WTC11 (cell line): ENCODE measurements around the gene SH3TC1. TPM values are rescaled to one million over a fixed set of nuclear protein-coding genes. Genes with fewer than 3 reads are reported as not detected.

ENCODE experiments used
- ATAC-seq: fragments of 200-7000 bp; cut with Tn5 transposase; 2 replicates; pipeline ENCODE4 v1.10.0; 2021; ENCODE audit warnings: mild to moderate bottlenecking, moderate library complexity
- CTCF ChIA-PET: fragments of 300-600 bp; sonication (Branson Sonifier 250); formaldehyde crosslinking; loops from one replicate; lab custom pipeline; 2021; ENCODE audit warnings: antibody characterized with exemption; lab: Charles Lee
- POLR2A ChIA-PET: fragments of 350-600 bp; sonication (Branson Sonifier 250); formaldehyde crosslinking; loops from one replicate; lab custom pipeline; 2021; ENCODE audit warnings: antibody characterized with exemption; lab: Charles Lee
- DNase-seq: peaks from one replicate; pipeline ENCODE4 v3.0.0; 2021; ENCODE audit warnings: low spot score
- H3K27ac Mint-ChIP-seq: 2 replicates; pipeline ENCODE4 v1.8.0; 2021; ENCODE audit warnings: mixed read lengths
- H3K27me3 Mint-ChIP-seq: 2 replicates; pipeline ENCODE4 v1.8.0; 2021; ENCODE audit warnings: low read depth, mild to moderate bottlenecking, moderate library complexity, mixed read lengths
- H3K36me3 Mint-ChIP-seq: 2 replicates; pipeline ENCODE4 v1.8.0; 2021; ENCODE audit warnings: mixed read lengths
- H3K4me1 Mint-ChIP-seq: 2 replicates; pipeline ENCODE4 v1.8.0; 2022; ENCODE audit warnings: mixed read lengths
- H3K4me3 Mint-ChIP-seq: 2 replicates; pipeline ENCODE4 v1.8.0; 2021; ENCODE audit warnings: mild to moderate bottlenecking, moderate library complexity, mixed read lengths
- H3K9me3 Mint-ChIP-seq: 2 replicates; pipeline ENCODE4 v1.8.0; 2021; ENCODE audit warnings: mixed read lengths
- AR ChIP-seq: fragments of 250-450 bp; sonication (Bioruptor Pico); IDR thresholded peaks from 2 replicates; pipeline ENCODE4 v1.9.0; 2021; ENCODE audit warnings: mild to moderate bottlenecking
- CREB1 ChIP-seq: sonication (generic); formaldehyde crosslinking; IDR thresholded peaks from 2 replicates; pipeline ENCODE4 v1.8.0; 2023; ENCODE audit warnings: mild to moderate bottlenecking, missing genetic modification reagents
- ESRRA ChIP-seq: sonication (generic); formaldehyde crosslinking; IDR thresholded peaks from 2 replicates; pipeline ENCODE4 v1.8.1; 2022; ENCODE audit warnings: mild to moderate bottlenecking, missing genetic modification reagents, borderline replicate concordance
- GRHL2 ChIP-seq: fragments of 250-450 bp; sonication (Bioruptor Pico); IDR thresholded peaks from 2 replicates; pipeline ENCODE4 v1.8.0; 2022; ENCODE audit warnings: mild to moderate bottlenecking, moderate library complexity; ENCODE audit not compliant: insufficient replicate concordance, severe bottlenecking
- JAZF1 ChIP-seq: fragments of 250-450 bp; sonication (Bioruptor Pico); IDR thresholded peaks from 2 replicates; pipeline ENCODE4 v1.9.0; 2021; ENCODE audit warnings: moderate library complexity, mild to moderate bottlenecking, inconsistent platforms
- JUN ChIP-seq: sonication (generic); formaldehyde crosslinking; IDR thresholded peaks from 2 replicates; pipeline ENCODE4 v1.8.0; 2023; ENCODE audit warnings: mild to moderate bottlenecking, missing genetic modification reagents
- RELA ChIP-seq: sonication (generic); formaldehyde crosslinking; IDR thresholded peaks from 2 replicates; pipeline ENCODE4 v1.8.1; 2022; ENCODE audit warnings: missing genetic modification reagents, mild to moderate bottlenecking, borderline replicate concordance
- TEAD4 ChIP-seq: sonication (generic); formaldehyde crosslinking; IDR thresholded peaks from 2 replicates; pipeline ENCODE4 v1.8.0; 2022; ENCODE audit warnings: mild to moderate bottlenecking, missing genetic modification reagents
- ZNF219 ChIP-seq: sonication (generic); formaldehyde crosslinking; IDR thresholded peaks from 2 replicates; pipeline ENCODE4 v1.8.0; 2023; ENCODE audit warnings: missing genetic modification reagents, mild to moderate bottlenecking, borderline replicate concordance
- total RNA-seq: library from RNA; stranded (reverse); gene quantifications from 3 replicates; pipeline ENCODE4 v1.2.3, GENCODE V29; 2021
- TF ChIP-seq, protein P1 (sequence below): fragments of 250-450 bp; sonication (Bioruptor Pico); IDR thresholded peaks from 2 replicates; pipeline ENCODE4 v1.9.0; 2021; ENCODE audit warnings: mild to moderate bottlenecking, borderline replicate concordance
- TF ChIP-seq, protein P2 (sequence below): sonication (generic); formaldehyde crosslinking; IDR thresholded peaks from 2 replicates; pipeline ENCODE4 v1.8.0; 2022; ENCODE audit warnings: mild to moderate bottlenecking, missing genetic modification reagents
- TF ChIP-seq, protein P3 (sequence below): fragments of 250-450 bp; sonication (Bioruptor Pico); IDR thresholded peaks from 2 replicates; pipeline ENCODE4 v1.8.0; 2021; ENCODE audit warnings: mild to moderate bottlenecking
- TF ChIP-seq, protein P4 (sequence below): sonication (generic); formaldehyde crosslinking; IDR thresholded peaks from 2 replicates; pipeline ENCODE4 v1.8.0; 2022; ENCODE audit warnings: mild to moderate bottlenecking, missing genetic modification reagents
- TF ChIP-seq, protein P5 (sequence below): sonication (generic); formaldehyde crosslinking; IDR thresholded peaks from 2 replicates; pipeline ENCODE4 v1.8.0; 2023; ENCODE audit warnings: missing genetic modification reagents
- TF ChIP-seq, protein P6 (sequence below): fragments of 200-600 bp; IDR thresholded peaks from 2 replicates; pipeline ENCODE4 v1.8.0; 2022; ENCODE audit warnings: antibody characterized with exemption

Gene SH3TC1
- total RNA-seq, 1 experiment from 2014 or later = 0.42 TPM

- ATAC-seq (no peak), DNase-seq (no peak)
- TF ChIP-seq AR (no peak), JUN (no peak), JAZF1 (CRISPR knock-in tag) (no peak), RELA (CRISPR knock-in tag) (no peak), ZNF219 (no peak), TEAD4 (CRISPR knock-in tag) (no peak), GRHL2 (CRISPR knock-in tag) (no peak), CREB1 (CRISPR knock-in tag) (no peak), ESRRA (CRISPR knock-in tag) (no peak)
- TF ChIP-seq, protein P1, sequence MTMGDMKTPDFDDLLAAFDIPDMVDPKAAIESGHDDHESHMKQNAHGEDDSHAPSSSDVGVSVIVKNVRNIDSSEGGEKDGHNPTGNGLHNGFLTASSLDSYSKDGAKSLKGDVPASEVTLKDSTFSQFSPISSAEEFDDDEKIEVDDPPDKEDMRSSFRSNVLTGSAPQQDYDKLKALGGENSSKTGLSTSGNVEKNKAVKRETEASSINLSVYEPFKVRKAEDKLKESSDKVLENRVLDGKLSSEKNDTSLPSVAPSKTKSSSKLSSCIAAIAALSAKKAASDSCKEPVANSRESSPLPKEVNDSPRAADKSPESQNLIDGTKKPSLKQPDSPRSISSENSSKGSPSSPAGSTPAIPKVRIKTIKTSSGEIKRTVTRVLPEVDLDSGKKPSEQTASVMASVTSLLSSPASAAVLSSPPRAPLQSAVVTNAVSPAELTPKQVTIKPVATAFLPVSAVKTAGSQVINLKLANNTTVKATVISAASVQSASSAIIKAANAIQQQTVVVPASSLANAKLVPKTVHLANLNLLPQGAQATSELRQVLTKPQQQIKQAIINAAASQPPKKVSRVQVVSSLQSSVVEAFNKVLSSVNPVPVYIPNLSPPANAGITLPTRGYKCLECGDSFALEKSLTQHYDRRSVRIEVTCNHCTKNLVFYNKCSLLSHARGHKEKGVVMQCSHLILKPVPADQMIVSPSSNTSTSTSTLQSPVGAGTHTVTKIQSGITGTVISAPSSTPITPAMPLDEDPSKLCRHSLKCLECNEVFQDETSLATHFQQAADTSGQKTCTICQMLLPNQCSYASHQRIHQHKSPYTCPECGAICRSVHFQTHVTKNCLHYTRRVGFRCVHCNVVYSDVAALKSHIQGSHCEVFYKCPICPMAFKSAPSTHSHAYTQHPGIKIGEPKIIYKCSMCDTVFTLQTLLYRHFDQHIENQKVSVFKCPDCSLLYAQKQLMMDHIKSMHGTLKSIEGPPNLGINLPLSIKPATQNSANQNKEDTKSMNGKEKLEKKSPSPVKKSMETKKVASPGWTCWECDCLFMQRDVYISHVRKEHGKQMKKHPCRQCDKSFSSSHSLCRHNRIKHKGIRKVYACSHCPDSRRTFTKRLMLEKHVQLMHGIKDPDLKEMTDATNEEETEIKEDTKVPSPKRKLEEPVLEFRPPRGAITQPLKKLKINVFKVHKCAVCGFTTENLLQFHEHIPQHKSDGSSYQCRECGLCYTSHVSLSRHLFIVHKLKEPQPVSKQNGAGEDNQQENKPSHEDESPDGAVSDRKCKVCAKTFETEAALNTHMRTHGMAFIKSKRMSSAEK (CRISPR knock-in tag) = no peak
- TF ChIP-seq, protein P2, sequence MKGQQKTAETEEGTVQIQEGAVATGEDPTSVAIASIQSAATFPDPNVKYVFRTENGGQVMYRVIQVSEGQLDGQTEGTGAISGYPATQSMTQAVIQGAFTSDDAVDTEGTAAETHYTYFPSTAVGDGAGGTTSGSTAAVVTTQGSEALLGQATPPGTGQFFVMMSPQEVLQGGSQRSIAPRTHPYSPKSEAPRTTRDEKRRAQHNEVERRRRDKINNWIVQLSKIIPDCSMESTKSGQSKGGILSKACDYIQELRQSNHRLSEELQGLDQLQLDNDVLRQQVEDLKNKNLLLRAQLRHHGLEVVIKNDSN (CRISPR knock-in tag) = no peak
- TF ChIP-seq, protein P3, sequence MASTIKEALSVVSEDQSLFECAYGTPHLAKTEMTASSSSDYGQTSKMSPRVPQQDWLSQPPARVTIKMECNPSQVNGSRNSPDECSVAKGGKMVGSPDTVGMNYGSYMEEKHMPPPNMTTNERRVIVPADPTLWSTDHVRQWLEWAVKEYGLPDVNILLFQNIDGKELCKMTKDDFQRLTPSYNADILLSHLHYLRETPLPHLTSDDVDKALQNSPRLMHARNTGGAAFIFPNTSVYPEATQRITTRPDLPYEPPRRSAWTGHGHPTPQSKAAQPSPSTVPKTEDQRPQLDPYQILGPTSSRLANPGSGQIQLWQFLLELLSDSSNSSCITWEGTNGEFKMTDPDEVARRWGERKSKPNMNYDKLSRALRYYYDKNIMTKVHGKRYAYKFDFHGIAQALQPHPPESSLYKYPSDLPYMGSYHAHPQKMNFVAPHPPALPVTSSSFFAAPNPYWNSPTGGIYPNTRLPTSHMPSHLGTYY = no peak
- TF ChIP-seq, protein P4, sequence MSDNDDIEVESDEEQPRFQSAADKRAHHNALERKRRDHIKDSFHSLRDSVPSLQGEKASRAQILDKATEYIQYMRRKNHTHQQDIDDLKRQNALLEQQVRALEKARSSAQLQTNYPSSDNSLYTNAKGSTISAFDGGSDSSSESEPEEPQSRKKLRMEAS (CRISPR knock-in tag) = no peak
- TF ChIP-seq, protein P5, sequence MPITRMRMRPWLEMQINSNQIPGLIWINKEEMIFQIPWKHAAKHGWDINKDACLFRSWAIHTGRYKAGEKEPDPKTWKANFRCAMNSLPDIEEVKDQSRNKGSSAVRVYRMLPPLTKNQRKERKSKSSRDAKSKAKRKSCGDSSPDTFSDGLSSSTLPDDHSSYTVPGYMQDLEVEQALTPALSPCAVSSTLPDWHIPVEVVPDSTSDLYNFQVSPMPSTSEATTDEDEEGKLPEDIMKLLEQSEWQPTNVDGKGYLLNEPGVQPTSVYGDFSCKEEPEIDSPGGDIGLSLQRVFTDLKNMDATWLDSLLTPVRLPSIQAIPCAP (CRISPR knock-in tag) = no peak
- TF ChIP-seq, protein P6, sequence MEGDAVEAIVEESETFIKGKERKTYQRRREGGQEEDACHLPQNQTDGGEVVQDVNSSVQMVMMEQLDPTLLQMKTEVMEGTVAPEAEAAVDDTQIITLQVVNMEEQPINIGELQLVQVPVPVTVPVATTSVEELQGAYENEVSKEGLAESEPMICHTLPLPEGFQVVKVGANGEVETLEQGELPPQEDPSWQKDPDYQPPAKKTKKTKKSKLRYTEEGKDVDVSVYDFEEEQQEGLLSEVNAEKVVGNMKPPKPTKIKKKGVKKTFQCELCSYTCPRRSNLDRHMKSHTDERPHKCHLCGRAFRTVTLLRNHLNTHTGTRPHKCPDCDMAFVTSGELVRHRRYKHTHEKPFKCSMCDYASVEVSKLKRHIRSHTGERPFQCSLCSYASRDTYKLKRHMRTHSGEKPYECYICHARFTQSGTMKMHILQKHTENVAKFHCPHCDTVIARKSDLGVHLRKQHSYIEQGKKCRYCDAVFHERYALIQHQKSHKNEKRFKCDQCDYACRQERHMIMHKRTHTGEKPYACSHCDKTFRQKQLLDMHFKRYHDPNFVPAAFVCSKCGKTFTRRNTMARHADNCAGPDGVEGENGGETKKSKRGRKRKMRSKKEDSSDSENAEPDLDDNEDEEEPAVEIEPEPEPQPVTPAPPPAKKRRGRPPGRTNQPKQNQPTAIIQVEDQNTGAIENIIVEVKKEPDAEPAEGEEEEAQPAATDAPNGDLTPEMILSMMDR = no peak
- no peaks in the 10 kb centered on the region for H3K27me3 Mint-ChIP-seq
- no peak overlapping the region for H3K4me3 Mint-ChIP-seq
- H3K4me1 Mint-ChIP-seq = no peaks in the 10 kb centered on the region
- no peaks in the 10 kb centered on the region for H3K9me3 Mint-ChIP-seq
- POLR2A ChIA-PET = no interaction called here
- no peaks in the 10 kb centered on the region for H3K36me3 Mint-ChIP-seq
- H3K27ac Mint-ChIP-seq = peak overlapping the region; percentile 23; the same call in 1 of the 2 replicates
- CTCF ChIA-PET = interaction anchor here (3.6 kb wide), 1 partner anchor 26 kb away, joined by 17 read pairs; no protein-coding TSS in a partner anchor
Observed at GRCh38 chr4:8202108-8203051, 3.3 kb downstream of the SH3TC1 start.
